Gastrocnemius medialis (tissue), 4 donors: ENCODE data around the gene MPPED1. TPM values are rescaled to one million over a fixed set of nuclear protein-coding genes. Genes with fewer than 3 reads are reported as not detected.

Experiments
- ATAC-seq, 2 donors: fragments of 150-250 bp; one replicate each; pipeline ENCODE4 v1.9.1; 2016
- DNase-seq, 2 donors: peaks; one replicate each; pipeline ENCODE4 v3.0.0-alpha.2; 2019
- H3K27ac ChIP-seq, 4 donors: fragments of 200-600 bp; sonication (generic); 1 replicate in 1 of 4; 2 replicates in 3 of 4; pipeline ENCODE4 v1.5.1; 2016 to 2018; ENCODE audit warnings: mild to moderate bottlenecking in 2 of 4, moderate library complexity in 1 of 4
- H3K27me3 ChIP-seq, 3 donors: fragments of 200-600 bp; sonication (generic) in 2 of 3; 1 replicate in 1 of 3; 2 replicates in 2 of 3; pipeline versions ENCODE4 v1.5.1 to v1.6.0; 2016 to 2019; ENCODE audit warnings: mild to moderate bottlenecking in 1 of 3, moderate library complexity in 1 of 3
- H3K36me3 ChIP-seq, 2 donors: fragments of 200-600 bp; sonication (generic) in 1 of 2; one replicate each; pipeline ENCODE4 v1.5.1; 2017 to 2018
- H3K4me1 ChIP-seq, 2 donors: fragments of 200-600 bp; sonication (generic) in 1 of 2; one replicate each; pipeline ENCODE4 v1.5.1; 2016 to 2017; ENCODE audit warnings: mild to moderate bottlenecking in 2 of 2
- H3K4me3 ChIP-seq, 4 donors: fragments of 200-600 bp; sonication (generic) in 3 of 4; 1 replicate in 1 of 4; 2 replicates in 3 of 4; pipeline ENCODE4 v1.5.1; 2016 to 2019; ENCODE audit warnings: mild to moderate bottlenecking in 2 of 4
- H3K9me3 ChIP-seq, 3 donors: fragments of 200-600 bp; sonication (generic) in 2 of 3; 1 replicate in 1 of 3; 2 replicates in 2 of 3; pipeline ENCODE4 v1.5.1; 2016 to 2019
- POLR2A ChIP-seq, 2 donors: fragments of 450-650 bp; IDR thresholded peaks; one replicate each; pipeline ENCODE4 v1.6.1; 2017; ENCODE audit warnings: antibody characterized with exemption in 2 of 2, mild to moderate bottlenecking in 2 of 2, moderate library complexity in 2 of 2
- in situ Hi-C, 4 donors: fragments of 200-750 bp; cut with MboI; loops; one replicate each; pipeline versions ENCODE4 v1.15.0 to v1.8.0; 2017; ENCODE audit warnings: low sequenced_read_pairs in 4 of 4
- intact Hi-C: fragments of 100-400 bp; cut with DNase I; formaldehyde crosslinking; loops from one replicate; pipeline ENCODE4 v1.15.1; 2023; ENCODE audit warnings: low total_unique reads
- total RNA-seq, 4 donors: library from RNA; depleted of rRNA; stranded (reverse); fragments of >200 nt; gene quantifications; one replicate each; pipeline versions ENCODE4 v1.1.0 to v1.2.3, GENCODE V29; 2016
- TF ChIP-seq, protein P1 (sequence below), 5 experiments: fragments of 450-650 bp in 3 of 5; fragments of 200-600 bp in 2 of 5; sonication (generic) in 2 of 5; IDR thresholded peaks in 4 of 5; conservative IDR thresholded peaks in 1 of 5; 1 replicate in 4 of 5; 2 replicates in 1 of 5; pipeline ENCODE4 v1.5.1; 2016 to 2019; ENCODE audit warnings: antibody characterized with exemption in 5 of 5, mild to moderate bottlenecking in 3 of 5, moderate library complexity in 3 of 5

MPPED1 gene
- total RNA-seq, 4 donors from 2014 or later, result not detected

DNA sequence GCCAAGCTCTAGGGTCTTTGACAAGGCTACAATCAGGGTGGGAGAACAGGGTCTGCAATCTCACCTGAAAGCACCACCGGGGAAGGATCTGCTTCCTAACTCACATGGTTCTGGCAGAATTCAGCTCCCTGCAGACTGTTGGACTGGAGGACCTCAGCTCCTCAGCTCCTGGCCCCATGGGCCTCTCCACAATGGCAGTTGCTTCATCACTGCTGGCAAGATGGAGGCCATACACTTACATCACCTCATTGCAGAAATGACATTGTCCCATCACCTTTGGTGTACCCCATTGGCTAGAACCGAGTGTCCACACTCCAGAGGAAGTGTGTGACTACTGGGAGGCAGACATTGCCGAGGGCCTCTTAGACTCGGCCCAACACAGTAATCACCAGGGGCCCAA is 20.9 kb upstream of the MPPED1 start:
- no peak overlapping the region for H3K27ac ChIP-seq
- no peak for DNase-seq
- TF ChIP-seq POLR2A (IDR thresholded peaks at IDR 0.05), result no peak
- H3K4me3 ChIP-seq, result no peak overlapping the region
- intact Hi-C loops (no loop called here), in situ Hi-C loops (loop anchor here in 2 of 4 donors (25.0 kb wide), 2 partner anchors 446 to 1246 kb away; no protein-coding TSS in a partner anchor)
- ATAC-seq, result no peak
- peaks cover 15 to 19% (median 17%) of the 10 kb centered on the region in 3 donors for H3K27me3 ChIP-seq
- no peaks in the 10 kb centered on the region for H3K4me1 ChIP-seq
- H3K9me3 ChIP-seq, result no peaks in the 10 kb centered on the region
- H3K36me3 ChIP-seq, result no peaks in the 10 kb centered on the region

GRCh38 chr22:43391306-43391705 is 20.5 kb upstream of the MPPED1 start:
- DNase-seq (no peak), ATAC-seq (no peak)
- no peaks in the 10 kb centered on the region for H3K36me3 ChIP-seq
- no peaks in the 10 kb centered on the region for H3K9me3 ChIP-seq
- intact Hi-C loops, result no loop called here
- H3K4me3 ChIP-seq, result no peak overlapping the region
- in situ Hi-C loops, result loop anchor here in 2 of 4 donors (25.0 kb wide), 2 partner anchors 446 to 1246 kb away; no protein-coding TSS in a partner anchor
- TF ChIP-seq, protein P1, sequence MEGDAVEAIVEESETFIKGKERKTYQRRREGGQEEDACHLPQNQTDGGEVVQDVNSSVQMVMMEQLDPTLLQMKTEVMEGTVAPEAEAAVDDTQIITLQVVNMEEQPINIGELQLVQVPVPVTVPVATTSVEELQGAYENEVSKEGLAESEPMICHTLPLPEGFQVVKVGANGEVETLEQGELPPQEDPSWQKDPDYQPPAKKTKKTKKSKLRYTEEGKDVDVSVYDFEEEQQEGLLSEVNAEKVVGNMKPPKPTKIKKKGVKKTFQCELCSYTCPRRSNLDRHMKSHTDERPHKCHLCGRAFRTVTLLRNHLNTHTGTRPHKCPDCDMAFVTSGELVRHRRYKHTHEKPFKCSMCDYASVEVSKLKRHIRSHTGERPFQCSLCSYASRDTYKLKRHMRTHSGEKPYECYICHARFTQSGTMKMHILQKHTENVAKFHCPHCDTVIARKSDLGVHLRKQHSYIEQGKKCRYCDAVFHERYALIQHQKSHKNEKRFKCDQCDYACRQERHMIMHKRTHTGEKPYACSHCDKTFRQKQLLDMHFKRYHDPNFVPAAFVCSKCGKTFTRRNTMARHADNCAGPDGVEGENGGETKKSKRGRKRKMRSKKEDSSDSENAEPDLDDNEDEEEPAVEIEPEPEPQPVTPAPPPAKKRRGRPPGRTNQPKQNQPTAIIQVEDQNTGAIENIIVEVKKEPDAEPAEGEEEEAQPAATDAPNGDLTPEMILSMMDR (IDR thresholded peaks at IDR 0.05 in 4 of 5, conservative IDR thresholded peaks at IDR 0.05 in 1 of 5), result no peak
- no peak for TF ChIP-seq POLR2A (IDR thresholded peaks at IDR 0.05)
- H3K27ac ChIP-seq, result no peak overlapping the region
- H3K27me3 ChIP-seq, result peaks cover 15 to 19% (median 17%) of the 10 kb centered on the region in 3 donors
- no peaks in the 10 kb centered on the region for H3K4me1 ChIP-seq

- peaks cover 4 to 9% (median 6%) of the 10 kb centered on the region in 3 donors for H3K27me3 ChIP-seq
- intact Hi-C loops (no loop called here), in situ Hi-C loops (loop anchor here in 2 of 4 donors (25.0 kb wide), 2 partner anchors 445 to 1245 kb away; no protein-coding TSS in a partner anchor)
- no peaks in the 10 kb centered on the region for H3K36me3 ChIP-seq
- DNase-seq (no peak), ATAC-seq (no peak)
- H3K4me3 ChIP-seq, result no peak overlapping the region
- H3K27ac ChIP-seq, result no peak overlapping the region
- no peaks in the 10 kb centered on the region for H3K4me1 ChIP-seq
- TF ChIP-seq, protein P1 (IDR thresholded peaks at IDR 0.05 in 4 of 5, conservative IDR thresholded peaks at IDR 0.05 in 1 of 5), result no peak
- no peak for TF ChIP-seq POLR2A (IDR thresholded peaks at IDR 0.05)
- no peaks in the 10 kb centered on the region for H3K9me3 ChIP-seq
Measured at GRCh38 chr22:43392385-43392989, 19.3 kb upstream of the MPPED1 start.

DNA sequence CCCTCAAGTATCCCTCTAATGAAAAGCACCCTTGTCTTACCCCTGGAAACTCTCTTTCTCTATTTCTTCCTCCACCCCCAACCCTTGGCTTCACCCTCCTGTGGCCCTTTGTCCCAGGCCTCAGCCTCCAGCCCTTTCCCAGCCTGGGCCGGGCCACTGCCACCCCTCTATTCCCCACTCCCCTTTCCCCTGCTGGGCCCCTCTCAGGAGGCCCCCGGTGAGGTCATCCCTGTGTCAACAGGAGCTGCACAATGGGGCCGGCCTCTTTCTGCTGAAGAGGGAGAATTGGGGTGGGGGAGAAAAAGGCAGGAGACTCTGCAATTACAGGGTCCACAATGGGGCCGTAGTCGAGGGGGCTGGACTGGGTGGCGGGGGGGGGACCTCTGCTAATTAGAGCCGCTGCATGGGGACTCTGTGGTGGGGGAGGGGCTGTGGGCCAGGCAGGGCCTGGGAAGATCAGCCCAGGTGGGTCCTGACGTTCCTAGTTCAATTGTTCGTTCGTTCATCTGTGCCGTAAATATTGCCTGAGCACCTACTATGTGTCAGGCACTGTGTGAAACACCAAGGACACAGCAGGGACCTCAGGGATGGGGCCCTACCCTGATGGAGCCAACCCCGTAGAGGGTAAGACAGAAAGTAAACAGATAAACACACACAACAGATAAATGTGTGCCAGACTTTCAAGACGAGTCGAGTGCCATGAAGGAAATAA is 18.5 kb upstream of the MPPED1 start:
- intact Hi-C loops, result no loop called here
- in situ Hi-C loops, result loop anchor here in 2 of 4 donors (25.0 kb wide), 2 partner anchors 444 to 1244 kb away; no protein-coding TSS in a partner anchor
- no peak for ATAC-seq

More for the DNA sequence above, 18.5 kb upstream of the MPPED1 start:
- Histone ChIP-seq H3K27ac (no peak overlapping the region), H3K4me1 (no peaks in the 10 kb centered on the region), H3K27me3 (peaks cover 0 to 6% (median 0%) of the 10 kb centered on the region in 3 donors), H3K4me3 (no peak overlapping the region), H3K9me3 (no peaks in the 10 kb centered on the region), H3K36me3 (no peaks in the 10 kb centered on the region)
- TF ChIP-seq, protein P1 (IDR thresholded peaks at IDR 0.05 in 4 of 5, conservative IDR thresholded peaks at IDR 0.05 in 1 of 5), result no peak
- no peak for TF ChIP-seq POLR2A (IDR thresholded peaks at IDR 0.05)
- no peak for DNase-seq
